Astrocyte (in vitro differentiated cells and primary cell): ENCODE data around the gene WNT9A.

Experiments used
- EZH2 ChIP-seq: IDR thresholded peaks from 2 replicates; pipeline ENCODE4 v1.6.1; 2012; ENCODE audit warnings: mild to moderate bottlenecking, low read length, inconsistent platforms; ENCODE audit not compliant: insufficient read depth
- TF ChIP-seq, protein P1 (sequence below): IDR thresholded peaks from 2 replicates; pipeline ENCODE4 v1.5.1; 2011; ENCODE audit warnings: low read depth, mild to moderate bottlenecking, inconsistent platforms, low read length, moderate library complexity; ENCODE audit not compliant: insufficient read depth

DNA sequence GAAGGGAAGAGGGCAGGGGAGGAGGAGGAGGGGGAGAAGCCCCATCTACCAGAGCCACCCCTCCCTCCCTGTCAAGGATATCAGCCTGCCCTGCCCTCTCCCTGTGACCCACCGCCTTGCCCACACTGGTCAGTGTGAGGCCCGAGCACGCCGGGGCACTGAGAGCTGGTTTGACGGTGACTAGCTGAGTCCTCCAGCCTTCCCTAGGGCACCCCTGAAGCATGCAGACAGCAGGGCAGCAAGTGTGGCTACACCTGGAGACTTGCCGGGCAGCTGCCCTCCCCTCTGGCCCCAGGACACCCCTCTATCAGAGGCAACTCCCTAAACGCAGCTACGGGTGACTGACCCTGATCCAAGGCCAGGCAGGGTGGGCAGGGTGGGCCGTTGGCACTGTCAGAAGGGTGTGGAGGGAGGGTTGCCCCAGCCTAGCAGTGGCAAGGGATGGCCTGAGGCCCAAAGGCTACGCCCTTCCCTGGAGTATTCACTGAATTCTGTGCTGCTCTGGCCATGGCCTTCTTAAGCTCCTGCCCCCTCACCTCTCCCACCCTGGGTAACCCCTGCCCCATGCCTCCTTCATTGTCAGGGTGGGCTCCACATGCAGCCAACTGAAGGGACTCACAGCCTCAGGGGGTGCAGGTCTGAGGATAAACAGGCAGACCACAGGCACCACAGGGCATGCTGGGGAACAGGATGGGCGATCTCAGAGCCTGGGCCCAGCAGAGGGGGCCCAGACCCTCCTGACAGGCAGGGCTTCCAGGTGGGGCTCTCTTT lies 19.6 kb downstream of the WNT9A start:
- TF ChIP-seq, protein P1, sequence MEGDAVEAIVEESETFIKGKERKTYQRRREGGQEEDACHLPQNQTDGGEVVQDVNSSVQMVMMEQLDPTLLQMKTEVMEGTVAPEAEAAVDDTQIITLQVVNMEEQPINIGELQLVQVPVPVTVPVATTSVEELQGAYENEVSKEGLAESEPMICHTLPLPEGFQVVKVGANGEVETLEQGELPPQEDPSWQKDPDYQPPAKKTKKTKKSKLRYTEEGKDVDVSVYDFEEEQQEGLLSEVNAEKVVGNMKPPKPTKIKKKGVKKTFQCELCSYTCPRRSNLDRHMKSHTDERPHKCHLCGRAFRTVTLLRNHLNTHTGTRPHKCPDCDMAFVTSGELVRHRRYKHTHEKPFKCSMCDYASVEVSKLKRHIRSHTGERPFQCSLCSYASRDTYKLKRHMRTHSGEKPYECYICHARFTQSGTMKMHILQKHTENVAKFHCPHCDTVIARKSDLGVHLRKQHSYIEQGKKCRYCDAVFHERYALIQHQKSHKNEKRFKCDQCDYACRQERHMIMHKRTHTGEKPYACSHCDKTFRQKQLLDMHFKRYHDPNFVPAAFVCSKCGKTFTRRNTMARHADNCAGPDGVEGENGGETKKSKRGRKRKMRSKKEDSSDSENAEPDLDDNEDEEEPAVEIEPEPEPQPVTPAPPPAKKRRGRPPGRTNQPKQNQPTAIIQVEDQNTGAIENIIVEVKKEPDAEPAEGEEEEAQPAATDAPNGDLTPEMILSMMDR: no peak
- no peak for TF ChIP-seq EZH2
